Measurements from ENCODE around the gene PAXIP1.

Gene PAXIP1

DNA sequence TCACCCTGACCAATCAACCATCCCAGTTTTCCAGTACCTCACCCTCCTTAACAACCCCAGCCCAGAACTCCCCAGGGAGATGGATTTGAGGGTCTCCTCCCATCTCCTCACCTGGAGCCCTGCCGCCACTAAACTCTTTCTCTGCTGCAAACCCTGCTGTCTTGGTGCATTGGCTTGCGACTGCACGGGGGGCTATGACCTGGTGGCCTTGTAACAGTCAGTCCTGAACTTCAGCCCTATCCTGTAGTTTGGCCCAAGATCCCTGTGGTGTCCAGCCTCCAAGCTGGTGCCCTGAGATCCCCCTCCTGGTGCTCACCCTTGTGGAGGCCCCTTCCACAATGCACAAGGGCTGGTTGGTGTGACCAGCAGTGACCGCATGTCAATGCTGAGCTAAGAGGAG is 91.9 kb downstream of the PAXIP1 start:
- DNase-seq, result no peak

DNA sequence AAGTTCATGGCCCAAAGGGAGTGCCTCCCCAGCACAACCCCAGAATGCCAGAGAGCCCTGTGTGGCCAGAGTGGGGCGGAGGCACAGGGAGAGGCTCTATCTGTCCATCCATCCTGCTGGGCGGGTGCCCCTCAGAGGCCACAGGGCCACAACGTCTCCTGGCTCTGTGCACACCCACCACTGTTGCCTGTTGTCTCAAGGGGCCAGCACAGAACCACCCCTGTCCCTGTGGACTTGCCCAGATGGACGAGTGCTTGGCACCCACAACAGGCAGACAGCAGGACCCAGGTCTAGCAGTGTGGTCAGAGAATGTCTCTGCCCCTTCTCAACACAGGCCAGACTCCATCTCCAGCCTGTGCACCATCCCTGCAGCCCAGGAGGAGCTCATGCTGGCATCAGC is 92.8 kb downstream of the PAXIP1 start:
- no peak for DNase-seq

DNA sequence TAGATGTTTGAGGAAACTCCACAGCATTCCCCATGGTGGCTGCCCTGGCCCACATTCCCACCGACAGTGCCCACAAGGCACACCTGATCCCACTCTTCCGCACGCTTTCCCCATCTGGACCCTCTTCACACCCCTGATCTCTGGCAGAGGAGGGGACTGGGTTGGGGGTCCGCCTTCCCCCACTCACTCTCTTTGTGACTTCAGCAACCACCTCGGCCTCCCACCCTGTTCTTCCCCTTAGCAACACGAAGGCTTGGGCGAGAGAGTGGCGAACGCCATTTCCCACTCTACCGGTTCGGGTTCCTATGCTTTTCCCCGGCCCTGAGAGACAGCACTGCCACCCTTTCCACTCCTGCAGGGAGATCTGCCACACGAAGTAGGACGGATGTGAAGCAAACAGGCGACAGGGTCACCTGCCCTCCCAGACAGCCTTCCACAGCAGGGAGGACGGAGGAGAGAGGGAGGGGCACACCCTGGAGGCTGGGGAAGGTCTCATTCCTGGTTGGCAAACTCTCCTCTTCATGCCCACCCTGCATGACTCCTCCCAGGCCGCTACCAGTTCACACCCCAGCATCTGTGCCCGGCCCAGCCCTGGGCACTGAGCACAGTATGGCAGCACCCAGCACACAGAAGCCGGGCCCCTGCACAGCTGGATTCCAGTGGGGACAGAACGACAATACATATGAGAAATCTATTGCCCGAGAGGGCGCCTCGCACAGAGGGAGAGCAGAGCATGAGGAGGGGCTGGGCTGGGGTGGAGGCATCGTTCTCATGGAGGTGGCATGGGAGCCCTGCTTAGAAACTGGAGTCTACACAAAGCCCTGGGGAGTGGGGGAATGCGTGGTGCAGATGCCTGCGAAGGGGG is 93.5 kb downstream of the PAXIP1 start:
- no peak for DNase-seq

DNA sequence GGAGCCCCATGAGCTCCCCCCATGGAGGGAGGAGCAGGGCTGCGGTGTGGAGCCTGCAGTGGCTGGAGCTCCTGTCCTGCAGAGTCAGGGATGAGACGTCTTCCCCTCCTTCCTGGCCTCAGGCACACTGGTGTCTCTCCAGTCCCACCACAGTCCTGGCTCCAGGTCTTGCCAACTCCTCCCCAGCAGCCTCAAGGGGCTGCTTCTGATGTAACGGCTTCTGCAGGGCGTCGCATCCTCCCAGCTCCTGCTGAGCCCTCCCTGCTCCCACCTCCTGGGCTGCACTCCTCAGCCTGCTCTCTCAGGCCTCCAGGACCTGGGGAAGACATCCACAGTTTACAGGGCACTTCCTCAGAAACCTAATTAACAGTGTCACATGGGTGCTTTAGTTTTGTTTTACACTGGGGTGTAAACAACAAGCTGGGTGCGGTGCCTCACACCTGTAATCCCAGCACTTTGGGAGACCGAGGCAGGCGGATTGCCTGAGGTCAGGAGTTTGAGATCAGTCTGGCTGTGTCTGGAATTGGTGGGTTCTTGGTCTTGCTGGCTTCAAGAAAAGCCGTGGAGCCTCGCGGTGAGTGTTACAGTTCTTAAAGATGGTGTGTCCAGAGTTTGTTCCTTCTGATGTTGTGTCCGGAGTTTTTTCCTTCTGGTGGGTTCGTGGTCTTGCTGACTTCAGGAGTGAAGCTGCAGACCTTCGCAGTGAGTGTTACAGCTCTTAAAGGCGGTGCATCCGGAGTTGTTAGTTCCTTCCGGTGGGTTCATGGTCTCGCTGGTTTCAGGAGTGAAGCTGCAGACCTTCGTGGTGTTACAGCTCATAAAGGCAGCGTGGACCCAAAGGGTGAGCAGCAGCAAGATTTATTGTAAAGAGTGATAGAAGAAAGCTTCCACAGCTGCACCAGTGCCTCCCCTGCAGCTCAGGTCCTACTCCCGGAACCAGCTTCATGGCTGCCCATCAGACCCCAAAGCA is 95.0 kb downstream of the PAXIP1 start:
- no peak for DNase-seq

DNA sequence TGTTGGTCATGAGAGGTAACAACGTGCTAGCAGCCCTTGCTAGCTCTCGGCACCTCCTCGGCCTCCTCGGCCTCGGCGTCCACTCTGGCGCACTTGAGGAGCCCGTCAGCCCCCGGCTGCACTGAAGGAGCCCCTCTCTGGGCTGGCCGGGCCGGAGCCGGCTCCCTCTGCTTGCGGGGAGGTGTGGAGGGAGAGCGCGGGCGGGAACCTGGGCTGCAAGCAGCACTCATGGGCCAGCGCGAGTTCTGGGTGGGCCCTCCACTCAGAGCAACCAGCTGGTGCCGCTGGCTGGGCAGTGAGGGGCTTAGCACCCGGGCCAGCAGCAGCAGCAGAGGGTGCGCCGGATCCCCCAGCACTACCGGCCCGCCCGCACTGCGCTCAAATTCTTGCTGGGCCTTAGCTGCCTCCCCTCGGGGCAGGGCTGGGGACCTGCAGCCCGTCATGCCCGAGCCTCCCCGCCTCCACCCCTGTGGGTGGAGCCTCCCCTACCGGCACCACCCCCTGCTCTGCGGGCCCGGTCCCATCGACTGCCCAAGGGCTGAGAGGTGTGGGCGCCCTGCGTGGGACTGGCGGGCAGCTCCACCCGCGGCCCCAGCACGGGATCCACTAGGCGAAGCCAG is 96.1 kb downstream of the PAXIP1 start:
- no peak for DNase-seq

DNA sequence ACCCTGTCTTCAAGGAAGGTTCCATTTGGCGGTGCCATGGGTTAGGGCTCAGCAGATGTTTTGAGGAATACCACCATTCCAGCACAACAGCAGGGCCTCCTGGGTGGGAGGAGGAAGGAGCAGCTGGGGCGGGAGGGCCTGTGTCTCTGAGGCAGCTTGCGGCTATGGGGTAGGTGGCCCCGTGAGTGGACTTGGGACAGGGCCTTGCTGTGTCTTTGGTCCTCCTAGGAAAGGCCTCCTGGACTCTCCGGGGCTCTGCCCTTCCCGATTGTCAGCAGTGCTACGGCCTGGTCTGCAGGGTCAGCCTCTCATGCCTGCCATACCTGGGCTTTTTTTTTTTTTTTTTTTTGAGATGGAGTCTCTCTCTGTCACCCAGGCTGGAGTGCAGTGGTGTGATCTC is 96.7 kb downstream of the PAXIP1 start:
- DNase-seq, result no peak

DNA sequence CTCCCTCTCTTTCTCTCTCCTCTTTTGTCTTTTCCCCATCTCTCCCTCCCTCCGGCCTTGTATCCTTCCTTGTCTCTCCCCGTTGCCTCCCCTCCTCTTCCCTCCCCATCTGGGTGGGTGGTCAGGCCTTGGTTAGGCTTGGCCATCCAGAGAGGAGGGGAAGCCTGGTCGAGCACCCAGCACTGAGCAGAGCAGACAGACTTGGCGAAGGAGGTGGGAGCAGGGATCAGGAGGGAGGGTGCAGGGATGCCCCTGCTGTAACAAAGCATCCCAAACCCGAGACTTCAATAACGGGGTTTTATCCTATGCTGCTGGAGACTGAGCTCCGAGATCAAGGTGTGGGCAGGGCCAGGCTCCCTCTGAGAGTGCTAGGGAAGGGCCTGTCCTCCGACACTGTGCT is 97.3 kb downstream of the PAXIP1 start:
- DNase-seq, result no peak

DNA sequence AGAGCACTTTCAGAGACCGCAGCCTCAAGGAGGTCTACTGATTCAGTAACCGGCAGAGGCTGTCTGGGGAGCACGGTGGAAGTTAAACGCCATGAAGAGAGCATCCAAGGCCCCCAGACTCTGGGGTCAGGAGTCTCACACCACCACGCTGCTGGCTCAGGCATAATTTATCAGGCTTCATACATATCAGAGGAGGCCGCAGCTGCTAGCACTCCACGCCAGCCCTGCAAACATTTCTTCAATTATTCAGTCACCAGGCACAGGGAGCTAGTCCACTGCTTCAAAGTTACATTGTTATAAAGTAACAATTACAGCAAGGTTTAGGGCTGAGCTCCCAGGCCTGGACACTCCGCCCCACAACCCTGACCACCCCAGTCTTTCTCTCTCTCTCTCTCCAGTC is 97.8 kb downstream of the PAXIP1 start:
- no peak for DNase-seq

DNA sequence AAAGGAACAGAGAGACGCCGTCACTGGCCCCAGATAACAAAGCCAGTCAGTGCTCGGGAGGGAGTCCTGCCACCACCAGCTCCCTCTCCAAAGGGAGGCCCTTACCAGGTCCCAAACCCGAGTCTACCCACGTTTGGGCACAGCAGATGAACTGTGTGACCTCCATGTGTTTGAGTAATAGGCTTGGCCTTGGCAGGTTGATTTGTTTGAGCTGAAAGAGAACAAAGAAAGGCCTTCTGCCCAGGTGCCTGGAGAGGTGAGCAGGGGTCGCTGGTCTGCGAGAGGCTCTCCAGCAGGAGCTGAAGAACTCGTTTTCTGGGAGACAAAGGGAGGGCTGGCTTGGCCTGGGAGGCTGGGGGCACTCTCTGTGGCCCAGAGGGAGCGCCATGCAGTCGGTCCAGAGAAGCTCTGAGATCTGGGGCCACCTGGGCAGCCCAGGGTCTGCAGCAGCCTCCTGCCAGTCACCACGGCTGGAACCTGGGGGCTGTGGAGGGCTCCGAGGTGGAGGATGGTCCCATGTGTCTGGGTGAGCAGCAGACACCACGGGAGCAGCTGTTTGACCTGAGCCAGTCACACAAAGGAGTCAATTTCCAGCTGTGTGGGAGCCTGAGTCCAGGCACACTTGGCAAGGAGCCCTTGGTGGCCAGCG is 99.7 kb downstream of the PAXIP1 start:
- DNase-seq, result no peak

DNA sequence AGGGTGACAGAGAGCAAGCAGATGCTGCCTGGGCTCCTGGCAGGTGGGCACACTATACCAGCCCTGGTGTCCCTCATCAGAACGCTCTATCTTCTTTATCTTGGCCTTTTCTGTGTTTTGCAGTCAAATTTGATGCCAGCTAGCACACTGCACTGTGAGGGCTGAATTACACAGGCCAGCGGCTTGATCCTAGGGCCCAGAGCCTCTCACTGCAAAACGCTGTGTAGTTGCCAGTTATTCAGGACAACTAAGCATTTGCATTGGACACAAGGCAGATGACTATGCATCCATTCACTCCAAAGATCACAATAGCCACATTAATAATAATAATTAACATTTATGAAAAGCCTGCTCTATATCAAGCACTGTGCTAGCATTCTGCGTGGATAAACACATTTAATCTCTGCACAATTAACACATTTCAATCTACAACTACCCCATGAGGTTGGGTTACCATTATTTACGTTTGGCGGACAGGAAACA is 100.3 kb downstream of the PAXIP1 start:
- DNase-seq, result no peak

DNA sequence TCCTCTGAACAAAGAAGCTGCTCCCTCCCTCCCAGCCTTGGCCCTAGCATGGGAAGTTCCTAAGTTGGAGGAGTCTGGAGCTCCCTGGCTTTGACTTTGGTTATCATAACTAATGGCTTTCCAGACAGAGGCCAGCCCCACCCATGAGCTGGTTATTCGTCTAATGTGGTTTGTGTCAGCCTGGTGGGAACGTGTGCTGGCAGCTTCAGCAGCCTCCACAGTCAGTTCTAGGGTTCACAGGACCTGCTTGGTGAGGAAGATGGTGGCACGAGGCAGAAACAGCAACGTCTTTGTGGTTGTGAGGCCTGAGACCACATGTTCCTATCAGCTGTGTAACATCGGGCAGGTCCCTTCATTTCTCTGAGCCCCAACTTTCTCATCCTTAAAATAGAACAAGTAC is 103.1 kb downstream of the PAXIP1 start:
- no peak for DNase-seq

DNA sequence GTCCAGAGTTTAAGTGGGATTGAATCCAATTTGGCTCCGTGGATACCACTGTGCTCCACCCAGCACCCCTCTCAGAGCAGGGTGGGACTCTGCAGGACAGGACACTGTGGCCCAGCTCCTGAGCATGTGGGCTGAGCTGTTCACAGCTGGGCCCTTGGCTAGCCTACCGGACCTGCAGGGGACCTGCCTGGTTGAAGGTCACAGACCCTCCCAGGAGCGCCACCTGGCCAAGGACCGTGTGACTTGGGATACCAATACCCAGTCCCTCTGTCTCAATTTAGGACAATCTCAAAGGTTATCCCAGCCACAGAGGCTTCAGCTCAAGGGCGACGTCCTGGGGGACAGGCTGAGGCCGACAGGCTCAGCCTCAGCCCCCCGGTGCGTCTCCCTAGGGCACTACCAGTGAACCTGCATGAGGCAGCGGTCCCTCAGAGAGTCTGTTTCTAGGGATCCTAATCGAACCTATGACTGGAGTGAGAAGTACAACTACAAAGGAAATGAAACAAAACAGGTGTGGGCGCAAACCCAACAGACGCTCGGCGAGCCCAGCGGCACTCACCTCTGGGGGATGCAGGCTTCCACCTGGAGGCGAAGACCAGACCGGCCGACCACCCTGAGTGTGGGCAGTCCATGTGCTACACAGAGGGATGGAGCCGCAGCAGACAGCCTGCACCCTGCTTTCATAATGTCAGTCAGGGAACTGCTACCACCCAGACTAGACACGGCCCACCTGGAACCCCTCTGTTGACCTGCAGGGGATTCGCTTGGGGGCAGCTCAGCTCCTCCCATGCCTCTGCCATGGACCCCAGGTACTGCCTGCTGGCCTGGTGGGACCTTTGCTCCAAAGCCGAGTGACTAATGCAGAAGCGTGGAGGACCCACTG is 103.7 kb downstream of the PAXIP1 start:
- DNase-seq, result no peak

DNA sequence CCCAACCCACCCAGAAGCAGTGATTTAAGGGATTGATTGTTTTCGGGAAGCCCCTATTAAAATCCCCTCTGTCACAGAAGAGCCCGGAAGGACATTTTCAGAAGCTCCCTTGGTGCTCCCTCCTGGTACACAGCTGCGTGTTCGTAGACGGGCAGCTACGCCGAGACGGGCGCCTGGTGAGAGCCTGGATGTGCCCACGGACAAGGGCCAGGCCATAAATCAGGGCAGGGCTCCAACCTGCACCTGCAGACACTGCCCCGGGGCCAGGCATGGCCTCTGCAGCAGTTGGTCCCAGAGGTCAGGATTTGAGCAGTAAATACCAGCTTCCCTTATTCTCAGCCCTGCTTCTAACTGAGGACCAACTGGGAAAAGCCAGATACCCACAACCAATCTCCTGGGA is 106.8 kb downstream of the PAXIP1 start:
- DNase-seq, result no peak

Measured in stimulated activated CD4-positive, alpha-beta T cell treated with anti-CD3 and anti-CD28 coated beads, Interleukin-4, amount 100 ng/mL, for 4 hours (primary cell).